Measurements from ENCODE around the gene CHD2.

The CHD2 gene

DNA sequence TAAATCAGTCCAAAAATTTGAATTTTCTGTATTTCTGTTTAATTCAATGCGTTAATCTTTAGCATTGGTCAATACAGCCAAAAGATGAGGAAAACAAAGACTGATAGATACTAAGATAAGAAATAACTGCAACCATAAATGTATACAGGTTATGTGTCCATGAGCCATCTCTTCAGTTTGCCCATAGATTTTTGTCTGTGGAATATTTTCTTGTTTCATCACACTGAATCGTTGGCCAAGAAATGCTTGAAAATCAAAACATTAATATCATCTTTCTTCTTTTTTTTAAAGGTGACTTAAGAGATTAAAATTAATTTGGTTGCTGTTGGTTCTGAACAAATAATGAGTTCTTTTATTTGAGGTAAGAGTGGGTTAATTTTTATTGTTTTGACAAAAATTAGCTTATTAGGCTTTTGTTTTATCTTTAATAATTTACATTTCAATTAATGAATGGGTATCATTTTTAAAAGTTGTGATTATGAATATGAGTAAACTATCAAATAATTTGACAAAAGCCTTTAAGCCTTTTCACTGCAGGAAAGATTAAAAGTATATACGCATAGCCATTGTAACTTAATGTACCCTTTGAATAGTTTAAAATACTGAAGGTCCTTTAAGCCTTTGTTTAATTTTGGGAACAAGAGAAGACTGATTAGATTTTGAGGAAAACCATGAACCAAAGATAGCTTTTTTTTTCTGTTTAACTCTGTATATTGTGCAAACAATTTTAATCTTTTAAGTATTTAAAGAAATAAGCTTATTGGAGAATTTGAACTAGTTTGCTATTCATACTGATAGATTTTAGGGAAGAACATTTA, 14.7 kb upstream of the CHD2 start:
- no peak overlapping the region for H2BK5ac ChIP-seq (ENCODE audit: low read depth, low read length, poor library complexity, severe bottlenecking)
- no peak overlapping the region for H2AK5ac ChIP-seq (ENCODE audit: low read length, severe bottlenecking)
- H3K27me3 ChIP-seq (ENCODE audit: control insufficient read depth in 1 of 2, insufficient read depth in 1 of 2, low read length in 2 of 2): no peaks in the 10 kb centered on the region
- H3K27ac ChIP-seq (ENCODE audit: low read length, poor library complexity, severe bottlenecking): no peak overlapping the region
- H4K91ac ChIP-seq (ENCODE audit: low read length): no peak overlapping the region
- H3K18ac ChIP-seq (ENCODE audit: low read depth in 1 of 2, low read length in 2 of 2): no peak overlapping the region
- WGBS: no CpG with 5 or more reads among the region's 3 CpGs
- DNase-seq: no peak
- no peak overlapping the region for H2BK12ac ChIP-seq (ENCODE audit: low read length in 2 of 2)
- peak overlapping the region in 1 of 2 experiments; percentile 98 for H3K4me3 ChIP-seq (ENCODE audit: insufficient read depth in 1 of 2, low read depth in 1 of 2, low read length in 2 of 2)
- H2BK15ac ChIP-seq (ENCODE audit: low read depth, poor library complexity, severe bottlenecking): no peak overlapping the region
- H3K14ac ChIP-seq (ENCODE audit: low read length in 2 of 2): no peak overlapping the region
- H3K9me3 ChIP-seq (ENCODE audit: control insufficient read depth, low read length): no peaks in the 10 kb centered on the region
- peaks cover 4 to 48% of the 10 kb centered on the region in 2 experiments for H3K36me3 ChIP-seq (ENCODE audit: control insufficient read depth in 1 of 2, insufficient read depth in 2 of 2, low read depth in 1 of 2, low read length in 2 of 2)
- H3K9ac ChIP-seq (ENCODE audit: low read length): peak overlapping the region; percentile 100
- H3K4me2 ChIP-seq (ENCODE audit: low read length, poor library complexity, severe bottlenecking): no peak overlapping the region
- H3K4ac ChIP-seq (ENCODE audit: low read depth in 1 of 2, low read length in 2 of 2): no peak overlapping the region
- no peak overlapping the region for H4K8ac ChIP-seq (ENCODE audit: low read length)
- no peak overlapping the region for H2BK120ac ChIP-seq (ENCODE audit: low read depth, low read length)
- H3K79me1 ChIP-seq (replicated peaks; ENCODE audit: low read length, poor library complexity, severe bottlenecking): peaks cover 2% of the 10 kb centered on the region
- peaks cover 2% of the 10 kb centered on the region for H3K4me1 ChIP-seq (ENCODE audit: control insufficient read depth, insufficient read depth, low read depth, low read length)
- H2AFZ ChIP-seq (ENCODE audit: low read depth, low read length): no peak overlapping the region
- H3K23ac ChIP-seq (ENCODE audit: low read length in 2 of 2): no peak overlapping the region

GRCh38 chr15:92886042-92886537, 14.0 kb upstream of the CHD2 start:
- H3K9ac ChIP-seq (ENCODE audit: low read length): peak overlapping the region; percentile 100
- H4K8ac ChIP-seq (ENCODE audit: low read length): no peak overlapping the region
- no peak overlapping the region for H2AK5ac ChIP-seq (ENCODE audit: low read length, severe bottlenecking)
- no peak overlapping the region for H2BK15ac ChIP-seq (ENCODE audit: low read depth, poor library complexity, severe bottlenecking)
- no peak for DNase-seq
- H3K18ac ChIP-seq (ENCODE audit: low read depth in 1 of 2, low read length in 2 of 2): no peak overlapping the region
- H3K9me3 ChIP-seq (ENCODE audit: control insufficient read depth, low read length): no peaks in the 10 kb centered on the region
- H3K27ac ChIP-seq (ENCODE audit: low read length, poor library complexity, severe bottlenecking): no peak overlapping the region
- peaks cover 3% of the 10 kb centered on the region for H3K4me1 ChIP-seq (ENCODE audit: control insufficient read depth, insufficient read depth, low read depth, low read length)
- H2AFZ ChIP-seq (ENCODE audit: low read depth, low read length): no peak overlapping the region
- no peak overlapping the region for H2BK120ac ChIP-seq (ENCODE audit: low read depth, low read length)
- no peak overlapping the region for H3K14ac ChIP-seq (ENCODE audit: low read length in 2 of 2)
- H3K4me3 ChIP-seq (ENCODE audit: insufficient read depth in 1 of 2, low read depth in 1 of 2, low read length in 2 of 2): peak overlapping the region in 1 of 2 experiments; percentile 98
- H3K4me2 ChIP-seq (ENCODE audit: low read length, poor library complexity, severe bottlenecking): no peak overlapping the region
- H3K79me1 ChIP-seq (replicated peaks; ENCODE audit: low read length, poor library complexity, severe bottlenecking): peaks cover 1% of the 10 kb centered on the region
- no peak overlapping the region for H2BK5ac ChIP-seq (ENCODE audit: low read depth, low read length, poor library complexity, severe bottlenecking)
- H3K4ac ChIP-seq (ENCODE audit: low read depth in 1 of 2, low read length in 2 of 2): no peak overlapping the region
- WGBS: no CpG with 5 or more reads among the region's 2 CpGs
- no peak overlapping the region for H3K23ac ChIP-seq (ENCODE audit: low read length in 2 of 2)
- no peak overlapping the region for H4K91ac ChIP-seq (ENCODE audit: low read length)
- no peaks in the 10 kb centered on the region for H3K27me3 ChIP-seq (ENCODE audit: control insufficient read depth in 1 of 2, insufficient read depth in 1 of 2, low read length in 2 of 2)
- no peak overlapping the region for H2BK12ac ChIP-seq (ENCODE audit: low read length in 2 of 2)
- H3K36me3 ChIP-seq (ENCODE audit: control insufficient read depth in 1 of 2, insufficient read depth in 2 of 2, low read depth in 1 of 2, low read length in 2 of 2): peaks cover 8 to 54% of the 10 kb centered on the region in 2 experiments

- Histone ChIP-seq H3K79me1 (replicated peaks; ENCODE audit: low read length, poor library complexity, severe bottlenecking) (no peaks in the 10 kb centered on the region), H3K9ac (ENCODE audit: low read length) (peak overlapping the region; percentile 100), H3K4me3 (ENCODE audit: insufficient read depth in 1 of 2, low read depth in 1 of 2, low read length in 2 of 2) (peak overlapping the region in 1 of 2 experiments; percentile 98), H2AFZ (ENCODE audit: low read depth, low read length) (no peak overlapping the region), H3K9me3 (ENCODE audit: control insufficient read depth, low read length) (no peaks in the 10 kb centered on the region), H3K4me2 (ENCODE audit: low read length, poor library complexity, severe bottlenecking) (no peak overlapping the region), H3K36me3 (ENCODE audit: control insufficient read depth in 1 of 2, insufficient read depth in 2 of 2, low read depth in 1 of 2, low read length in 2 of 2) (peaks cover 8 to 62% of the 10 kb centered on the region in 2 experiments), H2BK5ac (ENCODE audit: low read depth, low read length, poor library complexity, severe bottlenecking) (no peak overlapping the region), H2BK15ac (ENCODE audit: low read depth, poor library complexity, severe bottlenecking) (no peak overlapping the region), H3K4me1 (ENCODE audit: control insufficient read depth, insufficient read depth, low read depth, low read length) (peaks cover 2% of the 10 kb centered on the region), H4K91ac (ENCODE audit: low read length) (no peak overlapping the region), H3K4ac (ENCODE audit: low read depth in 1 of 2, low read length in 2 of 2) (no peak overlapping the region), H3K23ac (ENCODE audit: low read length in 2 of 2) (no peak overlapping the region), H3K18ac (ENCODE audit: low read depth in 1 of 2, low read length in 2 of 2) (no peak overlapping the region), H2BK120ac (ENCODE audit: low read depth, low read length) (no peak overlapping the region), H4K8ac (ENCODE audit: low read length) (no peak overlapping the region), H3K27me3 (ENCODE audit: control insufficient read depth in 1 of 2, insufficient read depth in 1 of 2, low read length in 2 of 2) (no peaks in the 10 kb centered on the region), H2AK5ac (ENCODE audit: low read length, severe bottlenecking) (no peak overlapping the region), H2BK12ac (ENCODE audit: low read length in 2 of 2) (no peak overlapping the region), H3K14ac (ENCODE audit: low read length in 2 of 2) (no peak overlapping the region), H3K27ac (ENCODE audit: low read length, poor library complexity, severe bottlenecking) (no peak overlapping the region)
- 95% methylated on average over 5 of the region's 8 CpGs for WGBS
- no peak for DNase-seq
Observed at GRCh38 chr15:92886815-92887214, 13.3 kb upstream of the CHD2 start.

DNA sequence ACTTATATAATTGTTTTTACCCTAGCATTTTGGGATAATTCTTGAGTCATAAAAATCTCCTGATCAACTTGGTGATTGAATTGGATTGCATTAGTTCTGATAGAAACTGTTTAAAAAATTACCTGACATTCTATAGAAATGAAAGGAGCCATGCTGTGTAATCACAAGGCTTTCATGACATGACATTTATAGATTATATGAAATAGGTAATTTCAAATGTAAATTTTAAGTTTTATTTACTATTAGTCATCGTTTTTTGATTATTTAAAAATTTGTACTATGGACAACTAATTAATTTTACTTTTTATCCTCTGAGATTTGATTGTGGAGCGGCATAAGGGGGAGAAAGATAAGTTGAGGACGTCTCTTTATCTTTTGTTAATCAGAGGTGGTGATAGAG, 12.3 kb upstream of the CHD2 start:
- peak overlapping the region; percentile 100 for H3K9ac ChIP-seq (ENCODE audit: low read length)
- H2BK5ac ChIP-seq (ENCODE audit: low read depth, low read length, poor library complexity, severe bottlenecking): no peak overlapping the region
- no peaks in the 10 kb centered on the region for H3K9me3 ChIP-seq (ENCODE audit: control insufficient read depth, low read length)
- H2BK12ac ChIP-seq (ENCODE audit: low read length in 2 of 2): no peak overlapping the region
- no peak overlapping the region for H4K8ac ChIP-seq (ENCODE audit: low read length)
- no peak overlapping the region for H3K4ac ChIP-seq (ENCODE audit: low read depth in 1 of 2, low read length in 2 of 2)
- H3K14ac ChIP-seq (ENCODE audit: low read length in 2 of 2): no peak overlapping the region
- WGBS: 20% methylated on average over 1 of the region's 3 CpGs
- H2AK5ac ChIP-seq (ENCODE audit: low read length, severe bottlenecking): no peak overlapping the region
- no peak overlapping the region for H3K18ac ChIP-seq (ENCODE audit: low read depth in 1 of 2, low read length in 2 of 2)
- peaks cover 3% of the 10 kb centered on the region for H3K4me1 ChIP-seq (ENCODE audit: control insufficient read depth, insufficient read depth, low read depth, low read length)
- H2BK120ac ChIP-seq (ENCODE audit: low read depth, low read length): no peak overlapping the region
- H3K4me3 ChIP-seq (ENCODE audit: insufficient read depth in 1 of 2, low read depth in 1 of 2, low read length in 2 of 2): peak overlapping the region in 1 of 2 experiments; percentile 40
- no peak overlapping the region for H4K91ac ChIP-seq (ENCODE audit: low read length)
- no peak overlapping the region for H2BK15ac ChIP-seq (ENCODE audit: low read depth, poor library complexity, severe bottlenecking)
- no peak overlapping the region for H3K27ac ChIP-seq (ENCODE audit: low read length, poor library complexity, severe bottlenecking)
- no peak for DNase-seq
- no peaks in the 10 kb centered on the region for H3K27me3 ChIP-seq (ENCODE audit: control insufficient read depth in 1 of 2, insufficient read depth in 1 of 2, low read length in 2 of 2)
- no peak overlapping the region for H3K4me2 ChIP-seq (ENCODE audit: low read length, poor library complexity, severe bottlenecking)
- H3K23ac ChIP-seq (ENCODE audit: low read length in 2 of 2): no peak overlapping the region
- no peak overlapping the region for H2AFZ ChIP-seq (ENCODE audit: low read depth, low read length)
- H3K79me1 ChIP-seq (replicated peaks; ENCODE audit: low read length, poor library complexity, severe bottlenecking): no peaks in the 10 kb centered on the region
- peaks cover 10 to 72% of the 10 kb centered on the region in 2 experiments for H3K36me3 ChIP-seq (ENCODE audit: control insufficient read depth in 1 of 2, insufficient read depth in 2 of 2, low read depth in 1 of 2, low read length in 2 of 2)

All from mesenchymal stem cell (in vitro differentiated cells and primary cell).